H1 (cell line): Measurements from ENCODE around the gene PLPP4. TPM values are rescaled to one million over a fixed set of nuclear protein-coding genes. Genes with fewer than 3 reads are reported as not detected.

ENCODE experiments used
- EZH2 ChIP-seq: fragments of 200-600 bp; sonication (generic); IDR thresholded peaks from 2 replicates; pipeline ENCODE4 v1.7.1; 2012; ENCODE audit warnings: low read depth, mild to moderate bottlenecking, moderate library complexity, low read length, inconsistent platforms; ENCODE audit not compliant: severe bottlenecking
- KDM4A ChIP-seq: IDR thresholded peaks from one replicate; pipeline ENCODE4 v1.7.1; 2012; ENCODE audit warnings: low read depth, mild to moderate bottlenecking, moderate library complexity, low read length, inconsistent platforms; ENCODE audit not compliant: severe bottlenecking
- KDM5A ChIP-seq: fragments of 200-600 bp; IDR thresholded peaks from 2 replicates; pipeline ENCODE4 v1.7.1; 2012; ENCODE audit warnings: mild to moderate bottlenecking, low read length, inconsistent platforms, mixed read lengths
- NANOG ChIP-seq: IDR thresholded peaks from 2 replicates; pipeline ENCODE4 v1.6.1; 2011; ENCODE audit warnings: low read length, low read depth, mild to moderate bottlenecking, inconsistent platforms; ENCODE audit not compliant: insufficient read depth, poor library complexity, severe bottlenecking
- NRF1 ChIP-seq: IDR thresholded peaks from 2 replicates; pipeline ENCODE4 v1.6.1; 2011; ENCODE audit warnings: mild to moderate bottlenecking, low read depth, low read length, improper control_type of control experiment
- PHF8 ChIP-seq: fragments of 200-600 bp; sonication (generic); conservative IDR thresholded peaks from 2 replicates; pipeline ENCODE4 v1.7.1; 2012; ENCODE audit warnings: low read depth, mild to moderate bottlenecking, inconsistent platforms, low read length, moderate library complexity
- POLR2AphosphoS5 ChIP-seq: IDR thresholded peaks from 2 replicates; pipeline ENCODE4 v1.6.1; 2011; ENCODE audit warnings: low read depth, low read length
- SAP30 ChIP-seq: fragments of 300-600 bp; sonication (generic); IDR thresholded peaks from 2 replicates; pipeline ENCODE4 v1.7.1; 2012; ENCODE audit warnings: low read length, moderate library complexity, mild to moderate bottlenecking, inconsistent platforms; ENCODE audit not compliant: insufficient read depth, insufficient replicate concordance
- SIX5 ChIP-seq: IDR thresholded peaks from 2 replicates; pipeline ENCODE4 v1.6.1; 2011; ENCODE audit warnings: mild to moderate bottlenecking, low read depth, low read length
- TAF7 ChIP-seq: optimal IDR thresholded peaks from 2 replicates; pipeline ENCODE3; 2011; ENCODE audit warnings: low read depth, mild to moderate bottlenecking, inconsistent platforms, low read length, moderate library complexity, borderline replicate concordance
- TCF12 ChIP-seq: IDR thresholded peaks from 2 replicates; pipeline ENCODE4 v1.6.1; 2011; ENCODE audit warnings: low read depth, mild to moderate bottlenecking, low read length
- polyA plus RNA-seq, 7 experiments: library from polyadenylated mRNA; depleted of rRNA in 3 of 7; stranded (reverse) in 5 of 7; unstranded in 2 of 7; fragments of >200 nt in 5 of 7; fragments of 200-250 nt in 2 of 7; gene quantifications; 1 replicate in 5 of 7; 2 replicates in 1 of 7; 4 replicates in 1 of 7; pipeline versions ENCODE4 v1.2.1 to v1.2.3, GENCODE V29; 2011 to 2013; ENCODE audit warnings: missing spikeins in 2 of 7, mixed read lengths in 2 of 7
- total RNA-seq: library from RNA; stranded (reverse); fragmentation: NEBNext Ultra II Directional; extraction: Animal tissue kit (Norgen Biotek cat#: 25700); gene quantifications from 2 replicates; pipeline ENCODE4 v1.2.1, GENCODE V29; 2021
- TF ChIP-seq, protein P1 (sequence below): fragments of 300-600 bp; sonication (generic); IDR thresholded peaks from 2 replicates; pipeline ENCODE4 v1.7.1; 2012; ENCODE audit warnings: low read length, moderate library complexity, mild to moderate bottlenecking, inconsistent platforms; ENCODE audit not compliant: insufficient replicate concordance

PLPP4 gene
- total and polyA plus RNA-seq, 2 of the 8 experiments (the other 6 are each of a cell fraction or from before 2014, with no cell fraction given), result 0.30 TPM; not detected in 1

DNA sequence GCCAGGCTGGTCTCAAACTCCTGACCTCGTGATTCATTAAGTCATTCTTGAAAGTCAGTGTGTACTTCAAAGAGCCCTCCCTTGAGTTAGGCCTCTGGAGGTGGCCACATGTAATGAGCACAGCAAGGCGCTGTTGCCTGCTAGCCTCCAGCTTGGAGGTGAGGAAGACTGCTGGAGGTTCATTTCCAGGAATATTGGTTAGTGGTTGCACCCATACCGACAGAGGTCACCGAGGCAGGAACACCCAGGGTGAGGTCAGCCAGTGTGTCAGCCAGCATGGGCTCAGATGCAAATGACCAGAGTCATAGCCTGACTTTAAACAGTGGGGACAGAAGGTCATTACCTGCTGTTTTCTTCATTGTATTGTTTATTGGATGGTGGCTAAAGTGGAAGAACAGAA lies 85.0 kb downstream of the PLPP4 start (continued):
- TF ChIP-seq, protein P1, sequence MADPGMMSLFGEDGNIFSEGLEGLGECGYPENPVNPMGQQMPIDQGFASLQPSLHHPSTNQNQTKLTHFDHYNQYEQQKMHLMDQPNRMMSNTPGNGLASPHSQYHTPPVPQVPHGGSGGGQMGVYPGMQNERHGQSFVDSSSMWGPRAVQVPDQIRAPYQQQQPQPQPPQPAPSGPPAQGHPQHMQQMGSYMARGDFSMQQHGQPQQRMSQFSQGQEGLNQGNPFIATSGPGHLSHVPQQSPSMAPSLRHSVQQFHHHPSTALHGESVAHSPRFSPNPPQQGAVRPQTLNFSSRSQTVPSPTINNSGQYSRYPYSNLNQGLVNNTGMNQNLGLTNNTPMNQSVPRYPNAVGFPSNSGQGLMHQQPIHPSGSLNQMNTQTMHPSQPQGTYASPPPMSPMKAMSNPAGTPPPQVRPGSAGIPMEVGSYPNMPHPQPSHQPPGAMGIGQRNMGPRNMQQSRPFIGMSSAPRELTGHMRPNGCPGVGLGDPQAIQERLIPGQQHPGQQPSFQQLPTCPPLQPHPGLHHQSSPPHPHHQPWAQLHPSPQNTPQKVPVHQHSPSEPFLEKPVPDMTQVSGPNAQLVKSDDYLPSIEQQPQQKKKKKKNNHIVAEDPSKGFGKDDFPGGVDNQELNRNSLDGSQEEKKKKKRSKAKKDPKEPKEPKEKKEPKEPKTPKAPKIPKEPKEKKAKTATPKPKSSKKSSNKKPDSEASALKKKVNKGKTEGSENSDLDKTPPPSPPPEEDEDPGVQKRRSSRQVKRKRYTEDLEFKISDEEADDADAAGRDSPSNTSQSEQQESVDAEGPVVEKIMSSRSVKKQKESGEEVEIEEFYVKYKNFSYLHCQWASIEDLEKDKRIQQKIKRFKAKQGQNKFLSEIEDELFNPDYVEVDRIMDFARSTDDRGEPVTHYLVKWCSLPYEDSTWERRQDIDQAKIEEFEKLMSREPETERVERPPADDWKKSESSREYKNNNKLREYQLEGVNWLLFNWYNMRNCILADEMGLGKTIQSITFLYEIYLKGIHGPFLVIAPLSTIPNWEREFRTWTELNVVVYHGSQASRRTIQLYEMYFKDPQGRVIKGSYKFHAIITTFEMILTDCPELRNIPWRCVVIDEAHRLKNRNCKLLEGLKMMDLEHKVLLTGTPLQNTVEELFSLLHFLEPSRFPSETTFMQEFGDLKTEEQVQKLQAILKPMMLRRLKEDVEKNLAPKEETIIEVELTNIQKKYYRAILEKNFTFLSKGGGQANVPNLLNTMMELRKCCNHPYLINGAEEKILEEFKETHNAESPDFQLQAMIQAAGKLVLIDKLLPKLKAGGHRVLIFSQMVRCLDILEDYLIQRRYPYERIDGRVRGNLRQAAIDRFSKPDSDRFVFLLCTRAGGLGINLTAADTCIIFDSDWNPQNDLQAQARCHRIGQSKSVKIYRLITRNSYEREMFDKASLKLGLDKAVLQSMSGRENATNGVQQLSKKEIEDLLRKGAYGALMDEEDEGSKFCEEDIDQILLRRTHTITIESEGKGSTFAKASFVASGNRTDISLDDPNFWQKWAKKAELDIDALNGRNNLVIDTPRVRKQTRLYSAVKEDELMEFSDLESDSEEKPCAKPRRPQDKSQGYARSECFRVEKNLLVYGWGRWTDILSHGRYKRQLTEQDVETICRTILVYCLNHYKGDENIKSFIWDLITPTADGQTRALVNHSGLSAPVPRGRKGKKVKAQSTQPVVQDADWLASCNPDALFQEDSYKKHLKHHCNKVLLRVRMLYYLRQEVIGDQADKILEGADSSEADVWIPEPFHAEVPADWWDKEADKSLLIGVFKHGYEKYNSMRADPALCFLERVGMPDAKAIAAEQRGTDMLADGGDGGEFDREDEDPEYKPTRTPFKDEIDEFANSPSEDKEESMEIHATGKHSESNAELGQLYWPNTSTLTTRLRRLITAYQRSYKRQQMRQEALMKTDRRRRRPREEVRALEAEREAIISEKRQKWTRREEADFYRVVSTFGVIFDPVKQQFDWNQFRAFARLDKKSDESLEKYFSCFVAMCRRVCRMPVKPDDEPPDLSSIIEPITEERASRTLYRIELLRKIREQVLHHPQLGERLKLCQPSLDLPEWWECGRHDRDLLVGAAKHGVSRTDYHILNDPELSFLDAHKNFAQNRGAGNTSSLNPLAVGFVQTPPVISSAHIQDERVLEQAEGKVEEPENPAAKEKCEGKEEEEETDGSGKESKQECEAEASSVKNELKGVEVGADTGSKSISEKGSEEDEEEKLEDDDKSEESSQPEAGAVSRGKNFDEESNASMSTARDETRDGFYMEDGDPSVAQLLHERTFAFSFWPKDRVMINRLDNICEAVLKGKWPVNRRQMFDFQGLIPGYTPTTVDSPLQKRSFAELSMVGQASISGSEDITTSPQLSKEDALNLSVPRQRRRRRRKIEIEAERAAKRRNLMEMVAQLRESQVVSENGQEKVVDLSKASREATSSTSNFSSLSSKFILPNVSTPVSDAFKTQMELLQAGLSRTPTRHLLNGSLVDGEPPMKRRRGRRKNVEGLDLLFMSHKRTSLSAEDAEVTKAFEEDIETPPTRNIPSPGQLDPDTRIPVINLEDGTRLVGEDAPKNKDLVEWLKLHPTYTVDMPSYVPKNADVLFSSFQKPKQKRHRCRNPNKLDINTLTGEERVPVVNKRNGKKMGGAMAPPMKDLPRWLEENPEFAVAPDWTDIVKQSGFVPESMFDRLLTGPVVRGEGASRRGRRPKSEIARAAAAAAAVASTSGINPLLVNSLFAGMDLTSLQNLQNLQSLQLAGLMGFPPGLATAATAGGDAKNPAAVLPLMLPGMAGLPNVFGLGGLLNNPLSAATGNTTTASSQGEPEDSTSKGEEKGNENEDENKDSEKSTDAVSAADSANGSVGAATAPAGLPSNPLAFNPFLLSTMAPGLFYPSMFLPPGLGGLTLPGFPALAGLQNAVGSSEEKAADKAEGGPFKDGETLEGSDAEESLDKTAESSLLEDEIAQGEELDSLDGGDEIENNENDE, result no peak
- TF ChIP-seq POLR2AphosphoS5, result no peak
- TF ChIP-seq EZH2, result no peak
- no peak for TF ChIP-seq KDM4A
- no peak for TF ChIP-seq TCF12
- no peak for TF ChIP-seq PHF8
- TF ChIP-seq NANOG, result no peak
- TF ChIP-seq TAF7, result no peak
- no peak for TF ChIP-seq KDM5A
- TF ChIP-seq NRF1, result no peak
- TF ChIP-seq SAP30, result no peak
- no peak for TF ChIP-seq SIX5
